Panc1 (cell line): ENCODE measurements around the gene VSNL1.

Experiments
- SIN3A ChIP-seq: IDR thresholded peaks from 2 replicates; pipeline ENCODE4 v1.6.1; 2012; ENCODE audit warnings: low read depth, mild to moderate bottlenecking, low read length, moderate library complexity, borderline replicate concordance; ENCODE audit not compliant: insufficient read depth
- TF ChIP-seq, protein P1 (sequence below): fragments of 450-650 bp; IDR thresholded peaks from 2 replicates; pipeline ENCODE4 v1.5.1; 2017; ENCODE audit warnings: mild to moderate bottlenecking

DNA sequence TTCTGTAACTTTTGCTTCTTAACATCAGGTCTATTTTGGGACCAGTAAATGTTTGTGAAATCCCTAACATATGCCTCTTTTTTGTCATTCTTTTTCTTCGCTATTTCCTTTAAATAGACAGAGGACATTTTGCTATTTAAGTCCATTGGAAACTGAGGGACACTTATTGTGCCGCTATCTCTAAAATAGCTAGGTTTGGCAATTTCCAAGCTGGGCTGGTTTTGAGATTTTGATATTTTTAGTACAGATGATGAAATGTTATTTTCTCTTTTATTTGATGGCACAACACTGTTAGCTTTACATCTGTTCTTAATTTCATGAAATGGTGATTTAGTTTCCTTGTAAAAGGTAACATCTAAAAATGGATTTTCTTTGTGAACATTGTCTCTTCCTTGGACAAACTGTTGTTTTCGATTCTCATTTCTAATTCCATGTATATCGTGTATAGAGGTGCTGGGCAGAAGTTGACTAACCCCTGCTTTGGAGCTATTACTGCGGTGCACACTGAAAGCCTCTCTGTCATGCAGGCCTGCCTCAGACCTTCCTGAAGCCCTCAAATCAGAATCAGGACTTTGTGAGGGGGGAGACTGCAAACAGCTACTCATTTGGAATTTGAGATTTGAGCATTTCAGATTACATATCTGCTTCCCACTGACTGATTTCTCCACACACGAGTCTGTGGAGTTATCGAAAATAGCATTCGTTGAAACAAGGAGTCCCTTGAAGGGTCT lies 22.9 kb upstream of the VSNL1 start:
- TF ChIP-seq, protein P1, sequence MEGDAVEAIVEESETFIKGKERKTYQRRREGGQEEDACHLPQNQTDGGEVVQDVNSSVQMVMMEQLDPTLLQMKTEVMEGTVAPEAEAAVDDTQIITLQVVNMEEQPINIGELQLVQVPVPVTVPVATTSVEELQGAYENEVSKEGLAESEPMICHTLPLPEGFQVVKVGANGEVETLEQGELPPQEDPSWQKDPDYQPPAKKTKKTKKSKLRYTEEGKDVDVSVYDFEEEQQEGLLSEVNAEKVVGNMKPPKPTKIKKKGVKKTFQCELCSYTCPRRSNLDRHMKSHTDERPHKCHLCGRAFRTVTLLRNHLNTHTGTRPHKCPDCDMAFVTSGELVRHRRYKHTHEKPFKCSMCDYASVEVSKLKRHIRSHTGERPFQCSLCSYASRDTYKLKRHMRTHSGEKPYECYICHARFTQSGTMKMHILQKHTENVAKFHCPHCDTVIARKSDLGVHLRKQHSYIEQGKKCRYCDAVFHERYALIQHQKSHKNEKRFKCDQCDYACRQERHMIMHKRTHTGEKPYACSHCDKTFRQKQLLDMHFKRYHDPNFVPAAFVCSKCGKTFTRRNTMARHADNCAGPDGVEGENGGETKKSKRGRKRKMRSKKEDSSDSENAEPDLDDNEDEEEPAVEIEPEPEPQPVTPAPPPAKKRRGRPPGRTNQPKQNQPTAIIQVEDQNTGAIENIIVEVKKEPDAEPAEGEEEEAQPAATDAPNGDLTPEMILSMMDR = no peak
- TF ChIP-seq SIN3A = no peak
